ENCODE measurements around the gene OSBPL5. TPM values are rescaled to one million over a fixed set of nuclear protein-coding genes. Genes with fewer than 3 reads are reported as not detected.

Gene OSBPL5
- total and polyA plus RNA-seq, 9 of the 15 experiments (the other 6 are each of a cell fraction or from before 2014, with no cell fraction given) = 0.06 to 14.8 (median 3.2) TPM

- TF ChIP-seq TFAP4 (CRISPR knock-in tag; IDR thresholded peaks at IDR 0.05; ENCODE audit: borderline replicate concordance) = peak; percentile 66; the same call in 1 of the 2 replicates
- TF ChIP-seq JUND (IDR thresholded peaks at IDR 0.05; ENCODE audit: borderline replicate concordance, low read depth, low read length) = peak; percentile 98
- peak; percentile 97 for TF ChIP-seq JUND (tag; IDR thresholded peaks at IDR 0.05; ENCODE audit: borderline replicate concordance, low read depth, low read length)
- no peak for TF ChIP-seq NR4A1 (CRISPR knock-in tag; IDR thresholded peaks at IDR 0.05)
- peak; percentile 62; the same call in 1 of the 2 replicates for TF ChIP-seq NR4A1 (tag; IDR thresholded peaks at IDR 0.05)
- TF ChIP-seq CTCF (IDR thresholded peaks at IDR 0.05 in 2 of 3, conservative IDR thresholded peaks at IDR 0.05 in 1 of 3; ENCODE audit: insufficient read depth in 2 of 3, low read depth in 1 of 3, low read length in 3 of 3) = peak; percentile 22 to 61 (median 36); a peak in 4 of 6 replicates
- peak; percentile 77 for TF ChIP-seq LEF1 (IDR thresholded peaks at IDR 0.05)
- TF ChIP-seq PRDM10 (IDR thresholded peaks at IDR 0.05; ENCODE audit: partially characterized antibody) = peak; percentile 93
- no peak for TF ChIP-seq TEAD2 (tag; IDR thresholded peaks at IDR 0.05)
- TF ChIP-seq USF1 (CRISPR knock-in tag; IDR thresholded peaks at IDR 0.05) = peak; percentile 51; the same call in 1 of the 2 replicates
- 0 out of 2 replicates have a peak, but pooled peaks have one; percentile 29 for TF ChIP-seq RBFOX2 (IDR thresholded peaks at IDR 0.05; ENCODE audit: low read depth, low read length)
- 0 out of 2 replicates have a peak, but pooled peaks have one; percentile 75 for TF ChIP-seq SMARCC2 (IDR thresholded peaks at IDR 0.05; ENCODE audit: low read depth)
- peak; percentile 89 for TF ChIP-seq ZNF592 (IDR thresholded peaks at IDR 0.05)
- 0 out of 2 replicates have a peak, but pooled peaks have one; percentile 40 for TF ChIP-seq NBN (IDR thresholded peaks at IDR 0.05; ENCODE audit: low read depth)
Measured at GRCh38 chr11:3058753-3059664, 106.1 kb downstream of the OSBPL5 start (continued).
